GM12878 (cell line): Measurements from ENCODE around the gene PNLDC1. TPM values are rescaled to one million over a fixed set of nuclear protein-coding genes. Genes with fewer than 3 reads are reported as not detected.

ENCODE experiments used
- ATF3 ChIP-seq: IDR thresholded peaks from 2 replicates; pipeline ENCODE4 v1.6.1; 2011; ENCODE audit warnings: low read depth, mild to moderate bottlenecking, low read length, moderate library complexity, borderline replicate concordance; ENCODE audit errors: extremely low read depth
- BACH1 ChIP-seq: fragments of 450-650 bp; IDR thresholded peaks from 2 replicates; pipeline ENCODE4 v1.6.1; 2017; ENCODE audit warnings: mild to moderate bottlenecking, borderline replicate concordance
- BMI1 ChIP-seq: fragments of 450-650 bp; IDR thresholded peaks from 2 replicates; pipeline ENCODE4 v1.6.1; 2016; ENCODE audit warnings: mild to moderate bottlenecking, moderate library complexity, borderline replicate concordance
- E2F8 ChIP-seq: fragments of 450-650 bp; IDR thresholded peaks from 2 replicates; pipeline ENCODE4 v1.6.1; 2018; ENCODE audit warnings: mild to moderate bottlenecking, low read depth, moderate library complexity; ENCODE audit not compliant: partially characterized antibody
- HDGF ChIP-seq: fragments of 450-650 bp; IDR thresholded peaks from 2 replicates; pipeline ENCODE4 v1.6.1; 2016; ENCODE audit warnings: antibody characterized with exemption
- JUNB ChIP-seq: IDR thresholded peaks from 2 replicates; pipeline ENCODE4 v1.6.1; 2016; ENCODE audit warnings: antibody characterized with exemption, mild to moderate bottlenecking
- MLLT1 ChIP-seq: fragments of 450-650 bp; IDR thresholded peaks from 2 replicates; pipeline ENCODE4 v1.6.1; 2016; ENCODE audit warnings: mild to moderate bottlenecking
- PAX8 ChIP-seq: fragments of 450-650 bp; IDR thresholded peaks from 2 replicates; pipeline ENCODE4 v1.6.1; 2017; ENCODE audit warnings: mild to moderate bottlenecking, moderate library complexity
- POLR2A ChIP-seq: IDR thresholded peaks from 2 replicates; pipeline ENCODE4 v1.6.1; 2011; ENCODE audit warnings: low read depth, mild to moderate bottlenecking, low read length
- POU2F2 ChIP-seq: IDR thresholded peaks from 3 replicates; pipeline ENCODE4 v1.6.1; 2011; ENCODE audit warnings: low read depth, mild to moderate bottlenecking, low read length, borderline replicate concordance
- RB1 ChIP-seq: fragments of 450-650 bp; formaldehyde crosslinking; IDR thresholded peaks from 2 replicates; pipeline ENCODE4 v1.6.1; 2017; ENCODE audit warnings: mild to moderate bottlenecking, borderline replicate concordance
- RELB ChIP-seq: fragments of 450-650 bp; IDR thresholded peaks from 2 replicates; pipeline ENCODE4 v1.6.1; 2017; ENCODE audit warnings: low read depth, mild to moderate bottlenecking, moderate library complexity
- SRF ChIP-seq, 2 experiments: IDR thresholded peaks; 2 replicates each; pipeline ENCODE4 v1.6.1; 2011; ENCODE audit warnings: low read depth in 2 of 2, low read length in 2 of 2, mild to moderate bottlenecking in 1 of 2, moderate library complexity in 1 of 2
- SUZ12 ChIP-seq: fragments of 200-600 bp; sonication (generic); IDR thresholded peaks from one replicate; pipeline ENCODE4 v1.6.1; 2018; ENCODE audit warnings: antibody characterized with exemption, mild to moderate bottlenecking; ENCODE audit not compliant: unreplicated experiment
- YBX1 ChIP-seq: fragments of 450-650 bp; IDR thresholded peaks from 2 replicates; pipeline ENCODE4 v1.6.1; 2016; ENCODE audit warnings: antibody characterized with exemption
- ZBTB33 ChIP-seq: fragments of 450-650 bp; IDR thresholded peaks from 2 replicates; pipeline ENCODE4 v1.6.1; 2017; ENCODE audit warnings: mild to moderate bottlenecking
- ZNF217 ChIP-seq: fragments of 450-650 bp; IDR thresholded peaks from 2 replicates; pipeline ENCODE4 v1.6.1; 2017; ENCODE audit warnings: antibody characterized with exemption, mild to moderate bottlenecking
- ZNF274 ChIP-seq: IDR thresholded peaks from one replicate; pipeline ENCODE4 v1.8.0; 2011; ENCODE audit not compliant: insufficient read length, insufficient read depth
- ZZZ3 ChIP-seq: IDR thresholded peaks from 2 replicates; pipeline ENCODE4 v1.6.1; 2011; ENCODE audit warnings: low read depth; ENCODE audit not compliant: control insufficient read depth, insufficient read length
- polyA plus RNA-seq, 11 experiments: library from polyadenylated mRNA; depleted of rRNA in 4 of 11; unstranded in 6 of 11; stranded (reverse) in 5 of 11; fragments of >200 nt; fragmentation: Nextera tagmentation in 4 of 11; fragmentation: Illumina TruSeq in 1 of 11; extraction: Ambion mirVana in 4 of 11; extraction: Trizol in 1 of 11; gene quantifications; 1 replicate in 1 of 11; 2 replicates in 10 of 11; pipeline versions ENCODE4 v1.2.1 to v1.2.3, GENCODE V29; 2011 to 2016; ENCODE audit warnings: inconsistent platforms in 2 of 11, missing spikeins in 2 of 11, low read depth in 1 of 11
- total RNA-seq, 4 experiments: library from RNA; depleted of rRNA in 3 of 4; stranded (reverse); fragments of >200 nt in 3 of 4; fragmentation: Illumina TruSeq in 1 of 4; extraction: Trizol in 1 of 4; gene quantifications; 2 replicates each; pipeline versions ENCODE4 v1.2.1 to v1.2.3, GENCODE V29; 2013 to 2021

PNLDC1 gene
- total and polyA plus RNA-seq, 10 of the 15 experiments (the other 5 are each of a cell fraction or from before 2014, with no cell fraction given), result 0.06 to 0.25 (median 0.09) TPM; not detected in 2

- TF ChIP-seq ZNF274 (no peak), POU2F2 (peak; percentile 75; the same call in 2 of the 3 replicates), SRF (IDR thresholded peaks at IDR 0.05; ENCODE audit: low read depth in 2 of 2, low read length in 2 of 2) (peak in 1 of 2 experiments; percentile 35; a peak in 1 of 4 replicates), E2F8 (peak; percentile 89), POLR2A (peak; percentile 99), MLLT1 (peak; percentile 43; the same call in 1 of the 2 replicates), HDGF (peak; percentile 90), RB1 (peak; percentile 66; the same call in 1 of the 2 replicates), ATF3 (no peak), PAX8 (no peak; the same call in 1 of the 2 replicates), ZZZ3 (no peak), ZNF217 (no peak; the same call in 1 of the 2 replicates), BMI1 (no peak), SUZ12 (no peak), RELB (no peak), ZBTB33 (no peak), YBX1 (no peak), BACH1 (peak; percentile 66), JUNB (no peak)
These were observed 10.5 kb upstream of the PNLDC1 start, which contains the start of gene TCP1 (continued) for GRCh38 chr6:159789377-159790148.
